ENCODE measurements around the gene FBLN1.
A peak's percentile ranks its signal among the peaks of the same experiment; 100 is the strongest.

The FBLN1 gene

GRCh38 chr22:45642986-45643385 lies 140.3 kb downstream of the FBLN1 start:
- no peak overlapping the region for H3K4me3 ChIP-seq (ENCODE audit: severe bottlenecking)
- H3K9me3 ChIP-seq (ENCODE audit: severe bottlenecking): no peaks in the 10 kb centered on the region
- ATAC-seq (ENCODE audit: low read depth) (no peak), DNase-seq (ENCODE audit: low spot score) (no peak)
- no peaks in the 10 kb centered on the region for H3K27me3 ChIP-seq (ENCODE audit: insufficient read depth, poor library complexity, severe bottlenecking)
- H3K36me3 ChIP-seq (ENCODE audit: low read depth): no peaks in the 10 kb centered on the region
- no peak for TF ChIP-seq CTCF (IDR thresholded peaks at IDR 0.05; ENCODE audit: poor library complexity, severe bottlenecking)
- H3K27ac ChIP-seq (ENCODE audit: poor library complexity, severe bottlenecking): no peak overlapping the region
- peaks cover 29% of the 10 kb centered on the region for H3K4me1 ChIP-seq (ENCODE audit: insufficient read depth, poor library complexity, severe bottlenecking)

GRCh38 chr22:45644714-45645113 lies 142.0 kb downstream of the FBLN1 start:
- H3K27me3 ChIP-seq (ENCODE audit: insufficient read depth, poor library complexity, severe bottlenecking): no peaks in the 10 kb centered on the region
- H3K27ac ChIP-seq (ENCODE audit: poor library complexity, severe bottlenecking): no peak overlapping the region
- DNase-seq (ENCODE audit: low spot score) (no peak), ATAC-seq (ENCODE audit: low read depth) (no peak)
- H3K4me1 ChIP-seq (ENCODE audit: insufficient read depth, poor library complexity, severe bottlenecking): peaks cover 11% of the 10 kb centered on the region
- no peaks in the 10 kb centered on the region for H3K36me3 ChIP-seq (ENCODE audit: low read depth)
- H3K9me3 ChIP-seq (ENCODE audit: severe bottlenecking): no peaks in the 10 kb centered on the region
- TF ChIP-seq CTCF (IDR thresholded peaks at IDR 0.05; ENCODE audit: poor library complexity, severe bottlenecking): no peak
- H3K4me3 ChIP-seq (ENCODE audit: severe bottlenecking): no peak overlapping the region

GRCh38 chr22:45645150-45645525 lies 142.5 kb downstream of the FBLN1 start:
- no peak overlapping the region for H3K27ac ChIP-seq (ENCODE audit: poor library complexity, severe bottlenecking)
- TF ChIP-seq CTCF (IDR thresholded peaks at IDR 0.05; ENCODE audit: poor library complexity, severe bottlenecking): no peak
- ATAC-seq (ENCODE audit: low read depth) (no peak; the same call in 2 of the 3 replicates), DNase-seq (ENCODE audit: low spot score) (no peak)
- no peaks in the 10 kb centered on the region for H3K36me3 ChIP-seq (ENCODE audit: low read depth)
- H3K4me1 ChIP-seq (ENCODE audit: insufficient read depth, poor library complexity, severe bottlenecking): peaks cover 11% of the 10 kb centered on the region
- no peaks in the 10 kb centered on the region for H3K9me3 ChIP-seq (ENCODE audit: severe bottlenecking)
- H3K27me3 ChIP-seq (ENCODE audit: insufficient read depth, poor library complexity, severe bottlenecking): no peaks in the 10 kb centered on the region
- no peak overlapping the region for H3K4me3 ChIP-seq (ENCODE audit: severe bottlenecking)

GRCh38 chr22:45645526-45646414 lies 143.1 kb downstream of the FBLN1 start:
- Histone ChIP-seq H3K36me3 (ENCODE audit: low read depth) (no peaks in the 10 kb centered on the region), H3K27me3 (ENCODE audit: insufficient read depth, poor library complexity, severe bottlenecking) (no peaks in the 10 kb centered on the region), H3K4me3 (ENCODE audit: severe bottlenecking) (no peak overlapping the region), H3K9me3 (ENCODE audit: severe bottlenecking) (no peaks in the 10 kb centered on the region), H3K27ac (ENCODE audit: poor library complexity, severe bottlenecking) (no peak overlapping the region), H3K4me1 (ENCODE audit: insufficient read depth, poor library complexity, severe bottlenecking) (peaks cover 11% of the 10 kb centered on the region)
- DNase-seq (ENCODE audit: low spot score): no peak
- ATAC-seq (ENCODE audit: low read depth): peak; percentile 93
- peak; percentile 89 for TF ChIP-seq CTCF (IDR thresholded peaks at IDR 0.05; ENCODE audit: poor library complexity, severe bottlenecking)
